AG09309 (cell line): Measurements from ENCODE around the gene CFL1.
A peak's percentile ranks its signal among the peaks of the same experiment; 100 is the strongest.

Experiments used
- DNase-seq: peaks from one replicate; pipeline ENCODE4 v3.0.0-alpha.2; 2010; ENCODE audit warnings: low read depth
- H3K4me3 ChIP-seq: 2 replicates; pipeline ENCODE4 v1.5.1; 2011; ENCODE audit warnings: mild to moderate bottlenecking, low read depth, low read length, moderate library complexity; ENCODE audit not compliant: control insufficient read depth
- CTCF ChIP-seq: IDR thresholded peaks from 2 replicates; pipeline ENCODE4 v1.5.1; 2011; ENCODE audit warnings: mild to moderate bottlenecking, low read depth, low read length, inconsistent platforms; ENCODE audit not compliant: insufficient read depth, control insufficient read depth; ENCODE audit errors: missing control alignments

CFL1 gene

GRCh38 chr11:65883058-65883761, 25.2 kb upstream of the CFL1 start:
- H3K4me3 ChIP-seq = no peak overlapping the region
- TF ChIP-seq CTCF = no peak
- no peak for DNase-seq

GRCh38 chr11:65882120-65883057, 24.4 kb upstream of the CFL1 start:
- DNase-seq = no peak
- no peak overlapping the region for H3K4me3 ChIP-seq
- TF ChIP-seq CTCF = no peak

GRCh38 chr11:65880844-65881421, 23.0 kb upstream of the CFL1 start:
- no peak for DNase-seq
- H3K4me3 ChIP-seq = no peak overlapping the region
- no peak for TF ChIP-seq CTCF

- no peak for TF ChIP-seq CTCF
- H3K4me3 ChIP-seq = no peak overlapping the region
- DNase-seq = no peak
Observed at GRCh38 chr11:65880027-65880426, 22.0 kb upstream of the CFL1 start.

GRCh38 chr11:65879617-65880016, 21.6 kb upstream of the CFL1 start, which contains the start of gene CTSW:
TSS of gene CTSW (plus strand) at chr11:65879837. CDS start at chr11:65879855, 18 bp downstream.
- TF ChIP-seq CTCF = no peak
- no peak for DNase-seq
- H3K4me3 ChIP-seq = no peak within 1 kb of the TSS

GRCh38 chr11:65873318-65874156, 15.6 kb upstream of the CFL1 start:
- H3K4me3 ChIP-seq = peak overlapping the region; percentile 77
- TF ChIP-seq CTCF = no peak
- no peak for DNase-seq
